Osteocyte (in vitro differentiated cells): ENCODE results near the gene PRDM12. TPM values are rescaled to one million over a fixed set of nuclear protein-coding genes. Genes with fewer than 3 reads are reported as not detected.

ENCODE experiments used
- DNase-seq: peaks from one replicate; pipeline ENCODE4 v3.0.0; 2021; ENCODE audit warnings: mixed read lengths; ENCODE audit not compliant: unreplicated experiment; ENCODE audit errors: extremely low spot score
- H3K27ac Mint-ChIP-seq: one replicate; pipeline ENCODE4 v1.8.0; 2021; ENCODE audit warnings: mild to moderate bottlenecking, mixed read lengths; ENCODE audit not compliant: unreplicated experiment
- H3K27me3 Mint-ChIP-seq: one replicate; pipeline ENCODE4 v1.8.0; 2021; ENCODE audit warnings: mixed read lengths; ENCODE audit not compliant: unreplicated experiment
- H3K36me3 Mint-ChIP-seq: one replicate; pipeline ENCODE4 v1.8.0; 2021; ENCODE audit warnings: mixed read lengths; ENCODE audit not compliant: unreplicated experiment
- H3K4me1 Mint-ChIP-seq: one replicate; pipeline ENCODE4 v1.8.0; 2021; ENCODE audit warnings: mixed read lengths; ENCODE audit not compliant: unreplicated experiment
- H3K4me3 Mint-ChIP-seq: one replicate; pipeline ENCODE4 v1.8.0; 2021; ENCODE audit warnings: mild to moderate bottlenecking, moderate library complexity, mixed read lengths; ENCODE audit not compliant: unreplicated experiment
- H3K9me3 Mint-ChIP-seq: one replicate; pipeline ENCODE4 v1.8.0; 2021; ENCODE audit warnings: mixed read lengths; ENCODE audit not compliant: unreplicated experiment
- CTCF ChIP-seq: fragments of 200-600 bp; sonication (generic); IDR thresholded peaks from 2 replicates; pipeline ENCODE4 v1.5.0; 2021; ENCODE audit warnings: antibody characterized with exemption, mild to moderate bottlenecking, moderate library complexity
- total RNA-seq: library from RNA; stranded (reverse); gene quantifications from 2 replicates; pipeline ENCODE4 v1.2.1, GENCODE V29; 2021

The PRDM12 gene
- total RNA-seq, 1 donor from 2014 or later = not detected

DNA sequence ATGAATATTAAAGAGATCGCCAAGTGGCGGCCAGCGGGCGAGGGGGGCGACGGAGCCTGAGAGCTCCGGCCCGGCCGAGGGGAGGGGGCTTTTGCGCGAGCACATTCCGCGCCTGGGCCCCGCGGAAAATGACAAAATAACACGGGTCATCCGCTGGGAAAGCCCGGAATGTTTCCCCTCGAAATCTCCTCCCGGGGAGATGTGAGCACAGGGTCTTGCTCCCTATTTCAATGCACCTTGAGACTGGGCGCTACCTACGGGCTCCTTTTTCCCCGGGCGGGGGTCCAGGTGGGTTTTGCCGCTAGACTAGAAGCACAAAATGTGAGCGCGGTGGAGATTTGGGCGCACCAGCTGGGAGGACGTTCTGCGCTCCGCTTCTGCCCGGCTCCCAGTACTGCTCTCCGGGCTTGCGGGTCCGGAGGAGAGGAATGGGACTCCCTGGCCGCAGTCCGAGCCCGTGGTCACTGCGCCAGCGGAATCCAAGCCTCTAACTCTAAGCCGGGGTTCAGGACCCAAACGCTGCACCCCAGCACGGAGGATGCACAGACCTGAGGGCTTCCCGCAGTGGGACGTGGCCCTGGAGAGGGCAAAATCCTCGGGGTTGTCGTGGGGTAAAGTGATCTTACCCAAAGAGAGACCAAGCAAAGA lies 2.8 kb upstream of the PRDM12 start:
- no peak overlapping the region for H3K27ac Mint-ChIP-seq
- H3K27me3 Mint-ChIP-seq = peaks cover 72% of the 10 kb centered on the region
- TF ChIP-seq CTCF = no peak
- peaks cover 34% of the 10 kb centered on the region for H3K4me1 Mint-ChIP-seq
- H3K9me3 Mint-ChIP-seq = no peaks in the 10 kb centered on the region
- no peaks in the 10 kb centered on the region for H3K36me3 Mint-ChIP-seq
- no peak for DNase-seq
- no peak overlapping the region for H3K4me3 Mint-ChIP-seq

DNA sequence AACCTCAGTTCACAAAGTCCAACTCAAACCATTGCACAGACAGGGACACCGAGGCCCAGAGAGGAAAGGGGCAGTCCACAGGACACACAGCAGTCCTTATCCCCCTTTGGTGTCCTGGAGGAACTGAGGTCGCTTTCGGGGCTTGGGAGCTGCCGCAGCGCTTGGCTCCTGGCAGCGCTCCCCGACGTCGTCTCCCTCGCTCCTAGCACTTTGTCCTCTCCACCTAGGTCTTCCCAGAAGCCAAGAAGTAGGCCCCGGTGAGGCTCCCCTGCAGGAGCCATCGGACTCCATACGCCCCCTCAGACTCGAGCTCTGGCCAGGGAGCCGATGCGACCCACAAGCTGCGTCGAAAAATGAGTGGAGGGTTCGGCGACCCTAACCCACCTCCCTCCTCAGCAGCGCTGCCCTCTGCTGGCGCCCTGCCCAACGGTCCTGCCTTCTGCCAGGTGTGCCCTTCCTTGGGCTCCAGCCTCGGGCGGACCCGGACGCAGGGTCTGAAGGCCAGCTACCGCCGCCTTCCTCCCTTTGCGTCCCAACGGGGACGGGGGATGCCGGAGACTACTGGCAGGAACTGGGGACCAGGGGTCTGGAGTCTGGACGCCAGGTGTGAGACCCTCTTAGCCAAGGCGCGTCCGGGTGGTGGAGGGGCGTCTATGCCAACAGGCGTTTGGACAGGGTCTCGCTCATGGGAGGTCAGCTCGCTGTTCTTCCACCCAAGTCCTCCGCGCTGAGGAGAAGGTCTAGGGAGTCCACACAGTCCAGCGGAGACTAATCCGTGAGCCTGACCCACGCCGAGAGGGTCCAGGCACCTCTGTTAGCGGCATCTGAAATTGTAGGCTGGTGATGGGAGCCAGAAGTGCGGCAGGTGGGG lies 2.1 kb upstream of the PRDM12 start:
- no peak for TF ChIP-seq CTCF
- Mint-ChIP-seq H3K4me1 (peaks cover 34% of the 10 kb centered on the region), H3K27me3 (peaks cover 71% of the 10 kb centered on the region), H3K9me3 (no peaks in the 10 kb centered on the region), H3K36me3 (no peaks in the 10 kb centered on the region), H3K27ac (no peak overlapping the region), H3K4me3 (no peak overlapping the region)
- no peak for DNase-seq

DNA sequence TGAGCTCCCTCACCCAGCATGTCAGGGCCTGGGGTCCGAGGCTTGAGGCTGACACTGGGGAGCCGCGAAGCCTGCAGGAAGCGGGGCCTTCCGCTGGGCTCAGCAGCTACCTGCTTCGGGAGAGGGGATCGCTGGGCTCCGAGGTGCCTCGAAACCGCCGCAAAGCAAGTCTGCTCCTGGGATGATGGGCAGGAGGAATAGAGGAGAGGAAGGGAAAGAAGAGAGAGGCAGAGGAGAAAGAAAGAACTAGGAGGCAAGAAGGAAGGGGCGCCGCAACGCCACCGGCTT lies 1.5 kb upstream of the PRDM12 start:
- Mint-ChIP-seq H3K4me3 (no peak overlapping the region), H3K27ac (no peak overlapping the region), H3K27me3 (peaks cover 73% of the 10 kb centered on the region), H3K9me3 (no peaks in the 10 kb centered on the region), H3K36me3 (no peaks in the 10 kb centered on the region), H3K4me1 (peaks cover 34% of the 10 kb centered on the region)
- DNase-seq = no peak
- TF ChIP-seq CTCF = no peak

DNA sequence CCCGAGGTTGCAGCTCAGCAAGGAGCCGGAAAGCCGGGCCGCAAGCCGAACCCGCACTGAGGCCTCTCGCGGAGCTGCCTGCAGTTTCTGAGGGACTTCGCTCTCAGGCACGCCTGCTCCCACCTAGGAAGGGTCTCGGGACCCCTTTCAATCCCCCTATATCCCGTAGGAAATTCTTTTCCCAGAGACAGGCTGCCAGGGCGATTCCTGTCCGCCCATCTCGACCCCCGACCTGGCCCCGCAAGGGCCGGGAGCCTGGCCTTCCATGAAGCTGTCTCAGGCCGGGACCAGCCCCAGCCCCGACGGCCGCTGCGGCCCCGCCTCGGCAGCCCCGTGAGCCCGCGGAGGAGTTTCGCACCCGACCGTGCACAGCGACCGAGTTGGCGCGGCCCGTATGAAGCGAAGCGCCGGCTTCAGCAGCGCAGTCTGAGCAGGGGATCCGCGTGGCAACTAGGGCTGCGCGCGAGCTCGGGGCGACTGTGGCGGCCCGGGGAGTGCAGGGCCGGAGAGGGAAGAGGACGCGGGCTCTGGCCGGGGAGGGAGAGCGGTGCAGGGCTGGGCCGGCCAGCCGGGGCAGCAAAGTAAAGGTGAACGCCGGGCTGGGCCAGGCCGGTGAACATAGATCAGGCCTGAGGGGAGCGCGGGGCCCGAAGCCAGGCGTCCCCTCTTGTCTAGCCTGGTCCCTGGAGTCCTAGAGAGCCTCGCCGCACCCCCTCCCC lies 977 bp upstream of the PRDM12 start:
- Mint-ChIP-seq H3K9me3 (no peaks in the 10 kb centered on the region), H3K27ac (no peak overlapping the region), H3K4me1 (peaks cover 34% of the 10 kb centered on the region), H3K4me3 (no peak overlapping the region), H3K36me3 (no peaks in the 10 kb centered on the region), H3K27me3 (peaks cover 73% of the 10 kb centered on the region)
- TF ChIP-seq CTCF = no peak
- no peak for DNase-seq

DNA sequence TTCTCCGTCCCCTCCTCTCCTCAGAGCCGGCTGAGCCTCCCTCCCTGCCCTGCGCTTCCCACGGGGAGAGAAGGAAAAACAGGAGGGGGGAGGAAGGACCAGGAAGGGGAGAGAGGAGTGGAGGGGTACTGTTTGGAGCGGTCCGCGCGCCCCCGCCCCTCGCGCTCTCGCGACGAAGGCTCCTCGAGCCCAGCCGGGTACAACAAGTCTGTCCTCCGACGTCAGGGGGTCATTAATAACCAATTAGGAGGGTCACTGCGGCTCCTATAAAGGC lies 480 bp upstream of the PRDM12 start:
- no peak for DNase-seq
- Mint-ChIP-seq H3K27ac (no peak overlapping the region), H3K4me3 (no peak overlapping the region), H3K36me3 (no peaks in the 10 kb centered on the region), H3K4me1 (peaks cover 33% of the 10 kb centered on the region), H3K27me3 (peaks cover 73% of the 10 kb centered on the region), H3K9me3 (no peaks in the 10 kb centered on the region)
- TF ChIP-seq CTCF = no peak
